Activated T-helper 1 cell treated with anti-CD3 and anti-CD28 coated beads, Interleukin-12 subunit alpha, Interleukin-12 subunit beta, Interleukin-2, Interleukin-4 antibody, amounts not matched to agents 30 ng/mL and 10 ng/mL and 1 ng/mL, durations not matched to agents 14 hours and 24 hours and 36 hours (primary cell): ENCODE measurements around the gene MRPL41. TPM values are rescaled to one million over a fixed set of nuclear protein-coding genes. Genes with fewer than 3 reads are reported as not detected.
"Not testable (repeated sequence)": the region's sequence is repeated elsewhere in the genome, so short reads cannot be mapped to it uniquely, and the experiment has no call there.

Source experiments
- DNase-seq: peaks from one replicate; pipeline ENCODE4 v3.0.0; 2021; ENCODE audit warnings: low spot score
- H3K27ac Mint-ChIP-seq: one replicate; pipeline ENCODE4 v1.8.0; 2021; ENCODE audit warnings: mild to moderate bottlenecking, mixed read lengths
- H3K27me3 Mint-ChIP-seq: one replicate; pipeline ENCODE4 v1.8.0; 2022; ENCODE audit warnings: mild to moderate bottlenecking, moderate library complexity, mixed read lengths; ENCODE audit not compliant: insufficient read depth
- H3K36me3 Mint-ChIP-seq: one replicate; pipeline ENCODE4 v1.8.0; 2021; ENCODE audit warnings: low read depth, mixed read lengths
- H3K4me1 Mint-ChIP-seq: one replicate; pipeline ENCODE4 v1.8.0; 2021; ENCODE audit warnings: low read depth, mixed read lengths
- H3K4me3 Mint-ChIP-seq: one replicate; pipeline ENCODE4 v1.8.0; 2021; ENCODE audit warnings: mild to moderate bottlenecking, moderate library complexity, mixed read lengths
- H3K9me3 Mint-ChIP-seq: one replicate; pipeline ENCODE4 v1.8.0; 2021; ENCODE audit warnings: mixed read lengths
- intact Hi-C: fragments of 100-400 bp; cut with micrococcal nuclease; formaldehyde crosslinking; loops from one replicate; pipeline ENCODE4 v1.15.1; 2024
- total RNA-seq: library from RNA; stranded (reverse); gene quantifications from 2 replicates; pipeline ENCODE4 v1.2.3, GENCODE V29; 2022

The MRPL41 gene
- total RNA-seq, 1 donor from 2014 or later, result 56.0 TPM

DNA sequence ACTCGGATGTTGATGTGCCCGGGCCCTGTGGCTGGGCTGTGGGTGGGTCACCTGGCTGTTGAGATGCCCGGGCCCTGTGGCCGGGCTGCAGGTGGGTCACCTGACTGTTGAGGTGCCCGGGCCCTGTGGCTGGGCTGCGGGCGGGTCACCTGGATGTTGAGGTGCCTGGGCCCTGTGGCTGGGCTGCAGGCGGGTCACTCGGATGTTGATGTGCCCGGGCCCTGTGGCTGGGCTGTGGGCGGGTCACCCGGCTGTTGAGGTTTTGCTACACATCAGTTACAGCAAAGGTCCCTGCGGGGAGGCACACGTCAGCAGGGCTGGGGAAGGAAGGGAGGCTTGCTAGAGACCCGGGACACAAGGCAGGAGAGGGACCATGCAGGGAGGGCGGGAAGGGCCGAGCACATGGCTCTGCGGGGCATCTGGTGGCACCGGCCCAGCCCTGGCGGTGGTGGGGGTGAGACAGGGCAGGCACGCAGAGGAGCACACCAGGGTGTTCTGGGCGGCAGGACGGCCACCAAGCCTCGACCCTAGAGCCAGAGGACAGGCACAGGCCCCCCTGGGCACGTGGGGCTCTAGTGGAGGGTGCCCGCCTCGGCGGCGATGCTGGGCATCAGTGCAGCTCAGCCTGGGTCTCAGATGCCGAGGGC lies 36.9 kb upstream of the MRPL41 start:
- no peaks in the 10 kb centered on the region for H3K9me3 Mint-ChIP-seq
- H3K4me1 Mint-ChIP-seq, result peaks cover 5% of the 10 kb centered on the region
- H3K27ac Mint-ChIP-seq, result no peak overlapping the region
- H3K36me3 Mint-ChIP-seq, result no peaks in the 10 kb centered on the region
- no peak for DNase-seq
- intact Hi-C loops, result no loop called here
- no peak overlapping the region for H3K4me3 Mint-ChIP-seq
- no peaks in the 10 kb centered on the region for H3K27me3 Mint-ChIP-seq

DNA sequence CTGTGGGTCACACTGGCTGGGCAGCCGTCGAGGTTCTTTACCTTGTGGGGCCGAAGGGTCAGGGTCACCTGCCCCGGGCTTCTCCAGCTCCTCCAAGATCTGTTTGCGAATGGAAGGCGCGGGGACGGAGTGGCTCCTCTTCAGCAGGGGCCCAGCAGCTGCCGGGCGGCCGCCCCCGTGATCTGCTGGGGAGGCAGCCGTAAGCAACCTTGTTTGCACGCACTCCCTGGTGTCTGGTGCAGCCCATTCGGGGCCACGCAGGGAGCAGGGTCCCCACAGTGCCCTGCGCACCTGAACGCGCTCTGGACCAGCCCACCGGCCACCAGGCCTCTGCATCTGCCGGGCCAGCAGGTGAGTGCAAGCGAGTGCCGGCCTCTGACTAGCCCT lies 36.3 kb upstream of the MRPL41 start:
- Mint-ChIP-seq H3K4me3 (no peak overlapping the region), H3K9me3 (no peaks in the 10 kb centered on the region), H3K4me1 (peaks cover 5% of the 10 kb centered on the region), H3K27me3 (no peaks in the 10 kb centered on the region), H3K36me3 (no peaks in the 10 kb centered on the region), H3K27ac (no peak overlapping the region)
- no peak for DNase-seq
- intact Hi-C loops, result no loop called here

DNA sequence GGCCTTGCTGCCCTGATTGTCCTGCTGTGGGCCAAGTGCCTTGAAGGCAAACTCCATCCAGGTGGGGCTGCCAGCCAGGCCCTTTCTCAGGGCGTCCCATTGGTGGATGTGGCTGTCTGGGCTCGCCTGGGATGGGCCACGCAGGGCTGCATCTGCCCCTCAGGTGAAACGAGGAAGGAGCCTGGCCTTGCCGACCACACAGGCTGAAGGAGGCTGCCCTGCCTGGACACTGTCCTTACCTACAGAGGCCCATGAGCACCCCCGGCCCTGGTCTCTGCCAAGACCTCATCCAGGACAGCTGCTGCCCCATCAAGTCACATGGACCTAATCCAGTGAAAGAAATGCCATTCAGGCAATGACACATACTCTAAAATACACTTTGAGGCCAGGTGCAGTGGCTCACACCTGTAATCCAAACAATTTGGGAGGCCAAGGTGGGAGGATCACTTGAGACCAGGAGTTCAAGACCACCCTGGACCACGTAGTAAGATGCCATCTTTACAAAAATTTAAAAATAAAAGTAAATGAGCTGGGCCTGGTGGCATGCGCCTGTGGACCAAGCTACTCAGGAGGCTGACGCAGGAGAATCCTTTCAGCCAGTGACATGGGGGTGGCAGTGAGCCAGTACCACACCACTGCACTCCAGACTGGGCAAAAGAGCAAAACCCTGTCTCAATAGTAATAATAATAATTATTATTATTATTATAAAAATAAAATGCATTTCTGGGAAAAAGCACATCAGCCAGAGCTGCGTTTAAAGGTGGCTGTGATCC lies 35.3 kb upstream of the MRPL41 start:
- Mint-ChIP-seq H3K4me3 (no peak overlapping the region), H3K4me1 (peaks cover 5% of the 10 kb centered on the region), H3K9me3 (no peaks in the 10 kb centered on the region), H3K36me3 (no peaks in the 10 kb centered on the region), H3K27me3 (no peaks in the 10 kb centered on the region), H3K27ac (no peak overlapping the region)
- intact Hi-C loops, result no loop called here
- DNase-seq, result no peak

DNA sequence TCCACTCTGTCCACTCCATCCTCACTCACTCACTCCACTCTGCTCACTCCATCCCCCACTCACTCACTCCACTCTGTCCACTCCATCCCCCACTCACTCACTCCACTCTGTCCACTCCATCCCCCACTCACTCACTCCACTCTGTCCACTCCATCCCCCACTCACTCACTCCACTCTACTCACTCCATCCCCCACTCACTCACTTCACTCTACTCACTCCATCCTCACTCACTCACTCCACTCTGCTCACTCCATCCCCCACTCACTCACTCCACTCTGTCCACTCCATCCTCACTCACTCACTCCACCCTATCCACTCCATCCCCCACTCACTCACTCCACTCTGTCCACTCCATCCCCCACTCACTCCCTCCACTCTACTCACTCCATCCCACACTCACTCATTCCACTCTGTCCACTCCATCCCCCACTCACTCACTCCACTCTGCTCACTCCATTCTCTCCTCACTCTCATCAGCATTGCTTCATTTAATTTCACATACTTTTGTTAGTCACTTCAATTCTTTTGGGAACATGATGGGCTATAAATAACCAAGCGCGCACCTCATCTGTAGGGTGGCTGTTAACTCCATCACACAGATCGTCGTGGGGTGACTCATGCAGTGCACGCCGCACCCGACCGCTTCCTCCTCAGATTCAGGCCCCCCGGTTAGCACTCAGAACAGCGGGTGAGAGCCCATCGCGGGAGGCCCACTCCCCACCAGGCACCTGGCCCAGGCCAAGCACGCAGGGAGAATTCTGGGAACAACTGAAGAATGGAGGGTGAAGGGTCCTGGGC lies 32.8 kb upstream of the MRPL41 start:
- H3K4me1 Mint-ChIP-seq, intact Hi-C loops, H3K36me3 Mint-ChIP-seq, DNase-seq, H3K4me3 Mint-ChIP-seq, H3K27me3 Mint-ChIP-seq, H3K9me3 Mint-ChIP-seq, H3K27ac Mint-ChIP-seq: not testable (repeated sequence)

DNA sequence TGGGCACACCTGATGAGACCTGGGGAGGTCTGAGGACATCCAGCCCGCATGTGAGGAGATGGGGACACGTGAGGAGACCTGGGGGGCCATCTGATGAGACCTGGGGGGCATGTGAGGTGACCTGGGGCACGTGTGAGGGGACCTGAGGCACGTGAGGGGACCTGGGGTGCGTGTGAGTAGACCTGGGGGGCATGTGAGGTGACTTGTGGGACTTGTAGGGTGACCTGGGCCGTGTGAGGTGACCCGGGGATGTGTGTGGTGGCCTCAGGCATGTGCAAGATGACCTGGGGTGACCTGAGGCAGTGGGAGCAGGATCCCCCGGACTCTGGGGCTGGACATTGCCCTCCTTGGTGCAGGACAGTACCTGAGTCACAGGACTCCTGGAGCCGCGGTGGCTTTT lies 32.1 kb upstream of the MRPL41 start:
- Mint-ChIP-seq H3K36me3 (no peaks in the 10 kb centered on the region), H3K4me1 (no peaks in the 10 kb centered on the region), H3K27me3 (no peaks in the 10 kb centered on the region), H3K4me3 (no peak overlapping the region), H3K9me3 (no peaks in the 10 kb centered on the region), H3K27ac (no peak overlapping the region)
- intact Hi-C loops, result no loop called here
- DNase-seq, result no peak

DNA sequence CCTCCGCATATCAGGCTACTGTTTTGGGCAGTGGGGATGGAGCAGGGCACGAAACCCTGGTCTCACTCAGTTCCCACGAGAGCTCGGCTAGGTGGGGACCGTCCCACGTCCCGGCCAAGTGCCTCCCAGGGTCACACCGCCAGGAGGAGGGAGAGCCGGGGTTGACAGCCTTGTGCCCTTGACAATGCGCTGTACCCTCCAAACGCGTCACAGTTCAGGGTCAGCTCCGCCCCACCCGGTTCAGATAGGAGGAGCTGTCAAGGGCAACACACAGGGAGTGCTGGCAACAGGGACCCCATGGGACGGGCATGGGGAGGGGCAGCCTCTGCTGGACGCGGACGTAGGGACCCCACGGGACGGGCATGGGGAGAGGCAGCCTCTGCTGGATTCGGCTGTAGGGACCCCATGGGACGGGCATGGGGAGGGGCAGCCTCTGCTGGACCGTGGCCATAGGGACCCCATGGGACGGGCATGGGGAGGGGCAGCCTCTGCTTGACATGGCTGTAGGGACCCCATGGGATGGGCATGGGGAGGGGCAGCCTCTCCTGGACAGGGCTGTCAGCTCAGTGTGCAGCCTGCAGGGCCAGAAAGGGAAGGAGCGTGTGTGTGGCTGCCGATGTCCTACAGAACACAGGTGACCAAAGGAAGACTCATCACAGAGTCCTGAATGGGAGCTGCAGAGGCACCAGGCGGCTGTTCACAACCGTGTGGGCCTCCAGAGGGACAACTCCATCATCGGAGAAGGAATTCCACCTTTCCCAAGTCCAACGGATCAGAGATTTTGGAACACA lies 30.9 kb upstream of the MRPL41 start:
- Mint-ChIP-seq H3K4me1 (no peaks in the 10 kb centered on the region), H3K36me3 (no peaks in the 10 kb centered on the region), H3K4me3 (no peak overlapping the region), H3K27ac (no peak overlapping the region), H3K9me3 (no peaks in the 10 kb centered on the region), H3K27me3 (no peaks in the 10 kb centered on the region)
- no peak for DNase-seq
- intact Hi-C loops, result loop anchor here (10.0 kb wide), 1 partner anchor 96 kb away; the partner anchor contains the start of genes EXD3 and NOXA1

DNA sequence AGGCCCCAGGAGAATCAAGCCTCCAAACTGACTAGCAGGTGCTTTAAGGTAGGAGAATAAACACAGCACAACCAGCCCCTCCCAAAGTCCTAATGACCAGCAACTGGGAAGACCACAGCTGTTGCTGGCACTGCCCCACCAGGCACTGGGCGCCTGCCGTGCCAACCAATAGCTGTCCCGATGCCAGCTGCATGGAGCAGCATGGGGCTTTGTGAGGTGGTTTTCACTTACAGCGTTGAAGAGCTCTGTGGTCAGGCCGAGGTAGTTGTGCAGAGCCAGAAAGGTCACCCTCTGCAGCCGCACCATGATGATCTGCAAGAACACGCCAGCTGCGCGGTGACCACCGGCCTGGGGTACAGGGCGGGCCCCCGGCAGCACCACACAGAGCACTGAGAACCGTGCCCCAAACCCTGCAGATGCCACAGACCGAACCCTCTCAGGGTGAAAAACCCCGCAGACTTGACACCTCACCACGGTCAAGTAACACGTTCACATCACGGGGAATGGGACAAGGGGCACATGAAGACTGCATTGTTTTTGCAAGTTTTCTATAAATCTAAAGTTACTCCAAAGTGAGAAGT lies 30.2 kb upstream of the MRPL41 start:
- Mint-ChIP-seq H3K4me1 (no peaks in the 10 kb centered on the region), H3K9me3 (no peaks in the 10 kb centered on the region), H3K27me3 (no peaks in the 10 kb centered on the region), H3K4me3 (no peak overlapping the region), H3K36me3 (no peaks in the 10 kb centered on the region), H3K27ac (no peak overlapping the region)
- intact Hi-C loops, result loop anchor here (10.0 kb wide), 1 partner anchor 97 kb away; the partner anchor contains the start of genes EXD3 and NOXA1
- no peak for DNase-seq

DNA sequence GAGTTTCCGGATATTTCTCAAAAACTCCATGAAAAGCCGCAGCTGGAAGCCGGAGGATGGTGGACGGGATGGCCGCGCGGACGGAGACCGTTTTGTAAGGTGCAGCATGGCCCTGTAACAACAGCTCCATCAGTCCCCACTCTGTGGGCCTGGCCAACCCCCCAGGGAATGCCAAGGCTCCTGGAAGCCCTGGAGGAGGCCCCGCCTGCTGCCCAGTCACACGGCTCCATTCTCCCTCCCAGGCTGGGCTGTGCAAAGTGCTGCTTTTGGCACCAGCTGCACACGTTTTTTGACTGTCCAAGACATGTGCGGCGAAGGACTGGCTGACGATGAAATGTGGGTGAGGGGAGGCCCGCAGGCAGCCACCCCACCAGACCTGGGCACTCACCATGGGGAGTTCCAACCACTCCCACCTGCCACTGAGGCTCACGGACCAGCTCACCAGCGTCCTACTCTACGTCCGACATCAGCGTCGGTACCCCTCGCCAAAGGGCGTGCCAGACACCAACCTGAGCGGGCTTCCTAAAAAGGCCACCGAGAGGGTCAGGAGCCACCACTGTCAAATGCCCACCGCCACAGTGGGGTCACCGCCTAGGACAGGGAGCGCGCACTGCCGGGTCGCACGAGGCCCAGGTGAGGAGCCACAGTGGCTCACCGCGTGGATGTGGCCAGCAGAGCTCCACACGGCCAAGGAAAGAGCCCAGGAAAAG lies 28.8 kb upstream of the MRPL41 start:
- Mint-ChIP-seq H3K27ac (no peak overlapping the region), H3K9me3 (no peaks in the 10 kb centered on the region), H3K36me3 (no peaks in the 10 kb centered on the region), H3K27me3 (peaks cover under 1% of the 10 kb centered on the region), H3K4me3 (no peak overlapping the region), H3K4me1 (no peaks in the 10 kb centered on the region)
- intact Hi-C loops, result loop anchor here (10.0 kb wide), 1 partner anchor 98 kb away; the partner anchor contains the start of genes EXD3 and NOXA1
- DNase-seq, result no peak

DNA sequence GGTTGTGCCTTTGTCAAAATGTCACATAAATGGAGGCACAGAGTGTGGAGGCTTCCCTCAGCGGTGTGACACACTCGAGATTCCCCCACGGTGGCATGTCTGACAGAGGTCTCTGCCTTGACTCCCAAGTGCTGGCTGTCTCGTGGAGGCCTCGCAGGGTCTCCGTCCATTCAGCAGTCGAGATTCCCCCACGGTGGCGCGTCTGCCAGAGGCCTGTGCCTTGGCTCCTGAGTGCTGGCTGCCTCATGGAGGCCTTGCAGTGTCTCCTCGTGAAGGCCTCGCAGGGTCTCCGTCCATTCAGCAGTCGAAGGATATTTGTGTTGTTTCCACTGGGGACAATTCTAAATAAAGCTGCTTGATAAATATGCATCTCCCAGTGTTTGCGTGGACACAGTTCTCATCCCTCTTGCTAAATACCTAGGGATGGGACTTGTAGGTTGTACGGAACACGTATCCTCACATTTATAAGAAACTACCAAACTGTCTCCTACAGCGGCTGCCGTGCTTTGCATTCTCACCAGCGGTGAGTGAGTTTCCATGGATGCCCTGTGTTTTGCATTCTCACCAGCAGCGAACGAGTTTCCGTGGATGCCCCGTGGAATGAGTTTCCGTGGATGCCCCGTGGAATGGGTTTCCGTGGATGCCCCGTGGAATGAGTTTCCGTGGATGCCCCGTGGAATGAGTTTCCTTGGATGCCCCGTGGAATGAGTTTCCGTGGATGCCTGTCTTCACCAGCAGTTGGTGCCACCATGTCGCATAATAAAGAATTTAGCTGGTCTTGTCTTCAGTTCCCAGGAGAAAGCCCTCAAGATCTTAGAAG lies 27.3 kb upstream of the MRPL41 start:
- intact Hi-C loops, result loop anchor here (10.0 kb wide), 1 partner anchor 100 kb away; the partner anchor contains the start of genes EXD3 and NOXA1
- H3K27me3 Mint-ChIP-seq, result peaks cover 4% of the 10 kb centered on the region
- no peaks in the 10 kb centered on the region for H3K36me3 Mint-ChIP-seq
- peaks cover 6% of the 10 kb centered on the region for H3K4me1 Mint-ChIP-seq
- no peaks in the 10 kb centered on the region for H3K9me3 Mint-ChIP-seq
- H3K27ac Mint-ChIP-seq, result no peak overlapping the region
- no peak for DNase-seq
- no peak overlapping the region for H3K4me3 Mint-ChIP-seq

DNA sequence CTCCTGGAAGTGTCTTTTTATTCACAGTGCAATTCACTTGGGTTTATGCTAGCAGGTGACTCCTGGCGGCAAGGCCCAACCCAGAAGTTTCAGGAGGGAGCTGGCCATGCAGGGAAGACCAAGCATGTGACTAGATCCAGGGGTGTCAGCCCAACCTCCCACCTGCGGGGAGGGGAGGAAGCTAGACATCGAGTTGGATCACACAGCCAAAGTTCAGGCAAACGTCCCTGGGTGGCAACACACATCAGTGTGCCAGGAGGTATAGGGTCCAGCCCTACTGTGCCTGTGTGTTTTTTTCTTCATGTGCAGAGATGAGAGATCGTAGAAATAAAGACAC lies 26.7 kb upstream of the MRPL41 start:
- H3K36me3 Mint-ChIP-seq, result no peaks in the 10 kb centered on the region
- intact Hi-C loops, result loop anchor here (10.0 kb wide), 1 partner anchor 100 kb away; the partner anchor contains the start of genes EXD3 and NOXA1
- H3K4me3 Mint-ChIP-seq, result no peak overlapping the region
- H3K9me3 Mint-ChIP-seq, result no peaks in the 10 kb centered on the region
- DNase-seq, result no peak
- H3K27ac Mint-ChIP-seq, result no peak overlapping the region
- peaks cover 4% of the 10 kb centered on the region for H3K27me3 Mint-ChIP-seq
- peaks cover 6% of the 10 kb centered on the region for H3K4me1 Mint-ChIP-seq

DNA sequence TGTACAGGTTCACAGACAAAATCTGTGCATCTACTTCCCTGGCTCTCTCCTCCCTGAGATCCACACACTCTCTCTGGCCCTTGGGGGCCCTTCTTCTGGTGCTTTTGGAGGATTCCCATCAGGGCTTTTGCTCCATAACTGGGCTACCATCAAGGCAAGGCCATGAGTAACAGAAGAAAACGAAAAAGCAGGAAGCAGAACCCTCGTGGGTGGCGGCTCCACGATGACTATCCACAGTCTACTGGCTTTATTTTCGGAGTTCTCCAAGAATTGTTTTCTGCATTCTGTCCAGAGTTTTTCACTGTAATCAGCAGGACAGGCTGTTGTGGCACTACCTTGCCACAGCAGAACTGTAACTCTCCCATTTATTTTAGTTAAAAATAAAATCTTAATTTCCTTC lies 21.3 kb upstream of the MRPL41 start:
- H3K4me1 Mint-ChIP-seq, result peaks cover 27% of the 10 kb centered on the region
- H3K36me3 Mint-ChIP-seq, result no peaks in the 10 kb centered on the region
- no peaks in the 10 kb centered on the region for H3K9me3 Mint-ChIP-seq
- H3K27ac Mint-ChIP-seq, result no peak overlapping the region
- DNase-seq, result no peak
- H3K4me3 Mint-ChIP-seq, result no peak overlapping the region
- intact Hi-C loops, result no loop called here
- peaks cover 4% of the 10 kb centered on the region for H3K27me3 Mint-ChIP-seq
